A549 (cell line): ENCODE data around the gene VAPA.

Experiments used
- CBX2 ChIP-seq: fragments of 200-600 bp; sonication (generic); IDR thresholded peaks from 2 replicates; pipeline ENCODE4 v1.6.1; 2016; ENCODE audit warnings: low read depth, mild to moderate bottlenecking, borderline replicate concordance
- CTCF ChIP-seq: fragments of >200 bp; sonication (Bioruptor Twin); formaldehyde crosslinking; IDR thresholded peaks from 3 replicates; pipeline ENCODE4 v1.5.1; 2016

DNA sequence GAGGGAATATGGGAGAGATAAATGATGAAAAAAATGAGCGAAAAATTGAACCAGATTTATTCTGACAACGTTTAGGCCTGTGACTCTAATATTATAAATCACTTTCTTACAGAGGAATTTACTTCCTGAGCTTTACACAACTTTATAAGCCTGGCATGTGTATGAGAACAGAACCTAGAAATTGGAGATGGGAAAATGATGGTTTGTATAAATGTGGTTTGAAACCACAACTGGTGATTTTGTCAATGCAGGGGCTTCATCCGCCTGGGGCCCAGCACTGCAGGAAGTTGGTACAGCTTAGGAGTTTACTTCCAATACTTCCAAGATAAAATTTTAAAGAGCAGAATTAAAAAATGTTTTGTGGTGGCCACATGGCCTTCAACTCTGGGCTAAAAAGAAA is 82.3 kb downstream of the VAPA start:
- TF ChIP-seq CTCF (no peak), CBX2 (no peak)
